Measurements from ENCODE around the gene FBXO34. TPM values are rescaled to one million over a fixed set of nuclear protein-coding genes. Genes with fewer than 3 reads are reported as not detected.
A peak's percentile ranks its signal among the peaks of the same experiment; 100 is the strongest.

The FBXO34 gene
- total and polyA plus RNA-seq, 9 of the 15 experiments (the other 6 are each of a cell fraction or from before 2014, with no cell fraction given): 6.3 to 24.9 (median 16.2) TPM

DNA sequence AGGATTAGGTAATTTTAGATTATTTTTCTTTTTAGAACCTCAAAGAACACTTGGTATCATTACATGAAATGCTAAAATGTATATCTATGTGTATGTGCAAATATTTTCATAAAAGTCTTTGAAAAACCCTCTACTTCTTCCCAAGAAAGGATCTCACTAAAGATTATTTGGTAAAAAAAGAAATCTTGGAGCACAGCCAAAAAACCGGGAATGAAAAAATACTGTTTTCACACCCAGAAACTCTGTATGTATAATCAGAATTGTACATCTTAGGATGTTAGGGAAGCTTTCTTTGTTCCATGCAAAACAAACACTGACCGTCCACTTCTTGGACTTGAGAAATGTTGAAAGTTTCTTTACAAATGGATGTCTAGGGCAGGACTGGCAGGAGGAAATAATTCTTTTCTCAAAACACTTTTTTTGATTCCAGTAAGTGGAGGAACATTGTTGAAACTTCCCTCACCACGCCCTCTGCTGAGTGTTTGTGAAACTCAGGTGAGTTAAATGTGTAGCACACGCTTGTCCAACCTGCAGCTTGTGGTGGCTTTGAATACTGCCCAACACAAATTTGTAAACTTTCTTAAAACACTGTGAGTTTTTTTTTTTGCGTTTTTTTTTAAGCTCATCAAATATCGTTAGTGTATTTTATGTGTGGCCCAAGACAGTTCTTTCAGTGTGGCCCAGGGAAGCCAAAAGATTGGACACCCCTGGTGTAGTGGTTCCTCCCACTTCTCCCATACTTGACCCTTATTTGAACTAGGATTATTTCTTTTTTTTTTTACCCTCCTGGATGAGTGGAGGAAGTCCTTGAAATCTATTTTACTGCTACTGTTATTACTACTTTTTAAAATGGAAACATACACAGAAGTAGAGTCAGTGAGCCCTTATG is 26.6 kb downstream of the FBXO34 start:
- Histone ChIP-seq H3K4me3 (no peak overlapping the region), H3K9me1 (ENCODE audit: control insufficient read depth, insufficient read depth, low read length) (no peaks in the 10 kb centered on the region), H3K79me2 (ENCODE audit: control insufficient read depth, insufficient read depth, low read length) (peaks cover 60% of the 10 kb centered on the region), H4K20me1 (replicated peaks; ENCODE audit: control insufficient read depth, insufficient read depth, low read length) (peaks cover 8% of the 10 kb centered on the region; the same call in 1 of the 2 replicates), H3K36me3 (ENCODE audit: control insufficient read depth, insufficient read depth, low read length) (peaks cover 14% of the 10 kb centered on the region; the same call in 1 of the 3 replicates), H2AFZ (ENCODE audit: low read depth, low read length) (no peak overlapping the region), H3K27ac (ENCODE audit: extremely low read depth, low read depth, low read length) (no peak overlapping the region), H3K27me3 (ENCODE audit: control insufficient read depth in 2 of 2, insufficient read depth in 2 of 2, low read length in 2 of 2) (no peaks in the 10 kb centered on the region), H3K9ac (ENCODE audit: insufficient read depth in 1 of 2, low read depth in 2 of 2, low read length in 2 of 2) (no peak overlapping the region), H3K4me2 (ENCODE audit: insufficient read depth, low read length) (no peak overlapping the region), H3K9me3 (replicated peaks; ENCODE audit: control insufficient read depth, insufficient read depth, low read depth, low read length) (no peaks in the 10 kb centered on the region), H3K4me1 (replicated peaks in 1 of 2; ENCODE audit: control insufficient read depth in 2 of 2, insufficient read depth in 2 of 2, low read length in 2 of 2) (peaks cover 0 to 7% of the 10 kb centered on the region in 2 experiments; a peak in 2 of 5 replicates)
- in situ Hi-C loops (cut with MboI): no loop called here
- POLR2A ChIA-PET: no interaction called here
- CTCF ChIA-PET (ENCODE audit: low intra/inter-chr PET ratio): interaction anchor here (1.1 kb wide), 1 partner anchor 26 kb away, joined by 3 read pairs; no protein-coding TSS in a partner anchor
- ATAC-seq (no peak), DNase-seq (ENCODE audit: extremely low read depth in 1 of 4, low spot score in 3 of 4) (no peak), FAIRE-seq (no peak)
- no TSS peak for BruUV-seq (replicated peaks)
- 56% methylated on average over 6 of the region's 6 CpGs for WGBS (ENCODE audit: insufficient coverage, low coverage, missing lambda C conversion rate)
- TF ChIP-seq PPARD (CRISPR knock-in tag; IDR thresholded peaks at IDR 0.05): no peak
- no peak for TF ChIP-seq ILF3 (IDR thresholded peaks at IDR 0.05; ENCODE audit: borderline replicate concordance)
- no peak for TF ChIP-seq TGIF2 (CRISPR knock-in tag; IDR thresholded peaks at IDR 0.05)
- no peak for TF ChIP-seq ZBTB11 (CRISPR knock-in tag; IDR thresholded peaks at IDR 0.05)
- TF ChIP-seq NR0B1 (IDR thresholded peaks at IDR 0.05; ENCODE audit: partially characterized antibody): no peak
- TF ChIP-seq DLX4 (CRISPR knock-in tag; IDR thresholded peaks at IDR 0.05): no peak
- TF ChIP-seq ZNF644 (tag; IDR thresholded peaks at IDR 0.05; ENCODE audit: low read depth): no peak
- TF ChIP-seq XRCC5 (IDR thresholded peaks at IDR 0.05; ENCODE audit: low read depth, low read length): no peak
- TF ChIP-seq HDAC2 (IDR thresholded peaks at IDR 0.05): no peak
- TF ChIP-seq PRDM10 (IDR thresholded peaks at IDR 0.05; ENCODE audit: partially characterized antibody): peak; percentile 82
- TF ChIP-seq NFIC (IDR thresholded peaks at IDR 0.05): peak; percentile 69
- intact Hi-C loops (cut with micrococcal nuclease): no loop called here
